WTC11 (cell line): ENCODE data around the gene CNOT1. TPM values are rescaled to one million over a fixed set of nuclear protein-coding genes. Genes with fewer than 3 reads are reported as not detected.

ENCODE experiments used
- ATAC-seq: fragments of 200-7000 bp; cut with Tn5 transposase; 2 replicates; pipeline ENCODE4 v1.10.0; 2021; ENCODE audit warnings: mild to moderate bottlenecking, moderate library complexity
- CTCF ChIA-PET: fragments of 300-600 bp; sonication (Branson Sonifier 250); formaldehyde crosslinking; loops from one replicate; lab custom pipeline; 2021; ENCODE audit warnings: antibody characterized with exemption; lab: Charles Lee
- POLR2A ChIA-PET: fragments of 350-600 bp; sonication (Branson Sonifier 250); formaldehyde crosslinking; loops from one replicate; lab custom pipeline; 2021; ENCODE audit warnings: antibody characterized with exemption; lab: Charles Lee
- DNase-seq: peaks from one replicate; pipeline ENCODE4 v3.0.0; 2021; ENCODE audit warnings: low spot score
- H3K27ac Mint-ChIP-seq: 2 replicates; pipeline ENCODE4 v1.8.0; 2021; ENCODE audit warnings: mixed read lengths
- H3K27me3 Mint-ChIP-seq: 2 replicates; pipeline ENCODE4 v1.8.0; 2021; ENCODE audit warnings: low read depth, mild to moderate bottlenecking, moderate library complexity, mixed read lengths
- H3K36me3 Mint-ChIP-seq: 2 replicates; pipeline ENCODE4 v1.8.0; 2021; ENCODE audit warnings: mixed read lengths
- H3K4me1 Mint-ChIP-seq: 2 replicates; pipeline ENCODE4 v1.8.0; 2022; ENCODE audit warnings: mixed read lengths
- H3K4me3 Mint-ChIP-seq: 2 replicates; pipeline ENCODE4 v1.8.0; 2021; ENCODE audit warnings: mild to moderate bottlenecking, moderate library complexity, mixed read lengths
- H3K9me3 Mint-ChIP-seq: 2 replicates; pipeline ENCODE4 v1.8.0; 2021; ENCODE audit warnings: mixed read lengths
- CBFB ChIP-seq: sonication (generic); formaldehyde crosslinking; IDR thresholded peaks from 2 replicates; pipeline ENCODE4 v1.8.1; 2022; ENCODE audit warnings: mild to moderate bottlenecking, low read depth, missing genetic modification reagents
- CREM ChIP-seq: sonication (generic); formaldehyde crosslinking; IDR thresholded peaks from 2 replicates; pipeline ENCODE4 v1.8.1; 2022; ENCODE audit warnings: mild to moderate bottlenecking, missing genetic modification reagents, moderate library complexity
- ELF4 ChIP-seq: sonication (generic); formaldehyde crosslinking; IDR thresholded peaks from 2 replicates; pipeline ENCODE4 v1.8.1; 2022; ENCODE audit warnings: low read depth, mild to moderate bottlenecking, moderate library complexity, missing genetic modification reagents
- IRF2 ChIP-seq: sonication (generic); formaldehyde crosslinking; IDR thresholded peaks from 2 replicates; pipeline ENCODE4 v1.8.0; 2022; ENCODE audit warnings: low read depth, missing genetic modification reagents, borderline replicate concordance
- RORB ChIP-seq: fragments of 250-450 bp; sonication (Bioruptor Pico); IDR thresholded peaks from 2 replicates; pipeline ENCODE4 v1.9.0; 2021; ENCODE audit warnings: mild to moderate bottlenecking
- SMAD3 ChIP-seq: sonication (generic); formaldehyde crosslinking; IDR thresholded peaks from 2 replicates; pipeline ENCODE4 v1.8.0; 2022; ENCODE audit warnings: missing genetic modification reagents, mild to moderate bottlenecking, borderline replicate concordance
- SMAD4 ChIP-seq: sonication (generic); formaldehyde crosslinking; IDR thresholded peaks from 2 replicates; pipeline ENCODE4 v1.8.0; 2022; ENCODE audit warnings: mild to moderate bottlenecking, missing genetic modification reagents
- SOX15 ChIP-seq: fragments of 250-450 bp; sonication (Bioruptor Pico); IDR thresholded peaks from 2 replicates; pipeline ENCODE4 v1.9.0; 2021; ENCODE audit warnings: mild to moderate bottlenecking
- TEAD1 ChIP-seq: sonication (generic); formaldehyde crosslinking; IDR thresholded peaks from 2 replicates; pipeline ENCODE4 v1.8.0; 2022; ENCODE audit warnings: mild to moderate bottlenecking, missing genetic modification reagents
- TEAD4 ChIP-seq: sonication (generic); formaldehyde crosslinking; IDR thresholded peaks from 2 replicates; pipeline ENCODE4 v1.8.0; 2022; ENCODE audit warnings: mild to moderate bottlenecking, missing genetic modification reagents
- ZNF121 ChIP-seq: sonication (generic); formaldehyde crosslinking; IDR thresholded peaks from 2 replicates; pipeline ENCODE4 v1.8.0; 2023; ENCODE audit warnings: missing genetic modification reagents
- total RNA-seq: library from RNA; stranded (reverse); gene quantifications from 3 replicates; pipeline ENCODE4 v1.2.3, GENCODE V29; 2021
- TF ChIP-seq, protein P1 (sequence below): fragments of 250-450 bp; sonication (Bioruptor Pico); IDR thresholded peaks from 2 replicates; pipeline ENCODE4 v1.9.0; 2021; ENCODE audit warnings: mild to moderate bottlenecking
- TF ChIP-seq, protein P2 (sequence below): fragments of 250-450 bp; sonication (Bioruptor Pico); IDR thresholded peaks from 2 replicates; pipeline ENCODE4 v1.9.0; 2021; ENCODE audit warnings: mild to moderate bottlenecking, borderline replicate concordance
- TF ChIP-seq, protein P3 (sequence below): sonication (generic); formaldehyde crosslinking; IDR thresholded peaks from 2 replicates; pipeline ENCODE4 v1.8.0; 2022; ENCODE audit warnings: mild to moderate bottlenecking, missing genetic modification reagents
- TF ChIP-seq, protein P4 (sequence below): fragments of 250-450 bp; sonication (Bioruptor Pico); IDR thresholded peaks from 2 replicates; pipeline ENCODE4 v2.1.2; 2022; ENCODE audit warnings: mild to moderate bottlenecking, moderate library complexity
- TF ChIP-seq, protein P5 (sequence below): fragments of 250-450 bp; sonication (Bioruptor Pico); IDR thresholded peaks from 2 replicates; pipeline ENCODE4 v1.8.0; 2021; ENCODE audit warnings: mild to moderate bottlenecking
- TF ChIP-seq, protein P6 (sequence below): sonication (generic); formaldehyde crosslinking; IDR thresholded peaks from 2 replicates; pipeline ENCODE4 v1.8.1; 2022; ENCODE audit warnings: low read depth, missing genetic modification reagents, borderline replicate concordance
- TF ChIP-seq, protein P7 (sequence below): sonication (generic); formaldehyde crosslinking; IDR thresholded peaks from 2 replicates; pipeline ENCODE4 v1.8.1; 2022; ENCODE audit warnings: mild to moderate bottlenecking, moderate library complexity, missing genetic modification reagents

The CNOT1 gene
- total RNA-seq, 1 experiment from 2014 or later: 314 TPM

DNA sequence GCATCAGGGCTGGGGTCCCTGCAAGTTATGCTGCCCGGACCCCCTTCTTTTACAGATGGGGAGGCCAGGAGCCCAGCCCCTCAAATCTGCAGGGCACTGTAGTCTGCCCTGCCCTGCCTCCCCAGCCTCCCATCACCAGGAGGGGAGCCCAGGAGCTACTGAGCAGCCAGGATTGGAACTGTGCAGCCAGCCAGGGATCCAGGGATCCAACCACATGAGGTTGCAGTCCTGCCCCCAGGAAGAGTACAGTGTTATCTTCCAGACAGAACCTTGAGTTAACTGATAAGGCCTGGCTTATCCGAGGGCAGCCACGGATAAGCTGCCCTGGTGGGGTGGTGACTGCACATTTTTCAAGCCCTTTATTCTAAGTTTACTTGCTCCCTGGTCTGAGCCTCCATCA, 141.1 kb downstream of the CNOT1 start:
- H3K27ac Mint-ChIP-seq: no peak overlapping the region
- ATAC-seq (no peak), DNase-seq (no peak)
- peaks cover 7% of the 10 kb centered on the region for H3K4me1 Mint-ChIP-seq
- H3K9me3 Mint-ChIP-seq: no peaks in the 10 kb centered on the region
- TF ChIP-seq TEAD1 (CRISPR knock-in tag) (no peak), SMAD3 (no peak), ELF4 (CRISPR knock-in tag) (no peak), CREM (CRISPR knock-in tag) (no peak), RORB (CRISPR knock-in tag) (no peak), SMAD4 (CRISPR knock-in tag) (no peak), SOX15 (CRISPR knock-in tag) (no peak)
- TF ChIP-seq, protein P1, sequence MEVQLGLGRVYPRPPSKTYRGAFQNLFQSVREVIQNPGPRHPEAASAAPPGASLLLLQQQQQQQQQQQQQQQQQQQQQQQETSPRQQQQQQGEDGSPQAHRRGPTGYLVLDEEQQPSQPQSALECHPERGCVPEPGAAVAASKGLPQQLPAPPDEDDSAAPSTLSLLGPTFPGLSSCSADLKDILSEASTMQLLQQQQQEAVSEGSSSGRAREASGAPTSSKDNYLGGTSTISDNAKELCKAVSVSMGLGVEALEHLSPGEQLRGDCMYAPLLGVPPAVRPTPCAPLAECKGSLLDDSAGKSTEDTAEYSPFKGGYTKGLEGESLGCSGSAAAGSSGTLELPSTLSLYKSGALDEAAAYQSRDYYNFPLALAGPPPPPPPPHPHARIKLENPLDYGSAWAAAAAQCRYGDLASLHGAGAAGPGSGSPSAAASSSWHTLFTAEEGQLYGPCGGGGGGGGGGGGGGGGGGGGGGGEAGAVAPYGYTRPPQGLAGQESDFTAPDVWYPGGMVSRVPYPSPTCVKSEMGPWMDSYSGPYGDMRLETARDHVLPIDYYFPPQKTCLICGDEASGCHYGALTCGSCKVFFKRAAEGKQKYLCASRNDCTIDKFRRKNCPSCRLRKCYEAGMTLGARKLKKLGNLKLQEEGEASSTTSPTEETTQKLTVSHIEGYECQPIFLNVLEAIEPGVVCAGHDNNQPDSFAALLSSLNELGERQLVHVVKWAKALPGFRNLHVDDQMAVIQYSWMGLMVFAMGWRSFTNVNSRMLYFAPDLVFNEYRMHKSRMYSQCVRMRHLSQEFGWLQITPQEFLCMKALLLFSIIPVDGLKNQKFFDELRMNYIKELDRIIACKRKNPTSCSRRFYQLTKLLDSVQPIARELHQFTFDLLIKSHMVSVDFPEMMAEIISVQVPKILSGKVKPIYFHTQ (CRISPR knock-in tag): no peak
- TF ChIP-seq, protein P2, sequence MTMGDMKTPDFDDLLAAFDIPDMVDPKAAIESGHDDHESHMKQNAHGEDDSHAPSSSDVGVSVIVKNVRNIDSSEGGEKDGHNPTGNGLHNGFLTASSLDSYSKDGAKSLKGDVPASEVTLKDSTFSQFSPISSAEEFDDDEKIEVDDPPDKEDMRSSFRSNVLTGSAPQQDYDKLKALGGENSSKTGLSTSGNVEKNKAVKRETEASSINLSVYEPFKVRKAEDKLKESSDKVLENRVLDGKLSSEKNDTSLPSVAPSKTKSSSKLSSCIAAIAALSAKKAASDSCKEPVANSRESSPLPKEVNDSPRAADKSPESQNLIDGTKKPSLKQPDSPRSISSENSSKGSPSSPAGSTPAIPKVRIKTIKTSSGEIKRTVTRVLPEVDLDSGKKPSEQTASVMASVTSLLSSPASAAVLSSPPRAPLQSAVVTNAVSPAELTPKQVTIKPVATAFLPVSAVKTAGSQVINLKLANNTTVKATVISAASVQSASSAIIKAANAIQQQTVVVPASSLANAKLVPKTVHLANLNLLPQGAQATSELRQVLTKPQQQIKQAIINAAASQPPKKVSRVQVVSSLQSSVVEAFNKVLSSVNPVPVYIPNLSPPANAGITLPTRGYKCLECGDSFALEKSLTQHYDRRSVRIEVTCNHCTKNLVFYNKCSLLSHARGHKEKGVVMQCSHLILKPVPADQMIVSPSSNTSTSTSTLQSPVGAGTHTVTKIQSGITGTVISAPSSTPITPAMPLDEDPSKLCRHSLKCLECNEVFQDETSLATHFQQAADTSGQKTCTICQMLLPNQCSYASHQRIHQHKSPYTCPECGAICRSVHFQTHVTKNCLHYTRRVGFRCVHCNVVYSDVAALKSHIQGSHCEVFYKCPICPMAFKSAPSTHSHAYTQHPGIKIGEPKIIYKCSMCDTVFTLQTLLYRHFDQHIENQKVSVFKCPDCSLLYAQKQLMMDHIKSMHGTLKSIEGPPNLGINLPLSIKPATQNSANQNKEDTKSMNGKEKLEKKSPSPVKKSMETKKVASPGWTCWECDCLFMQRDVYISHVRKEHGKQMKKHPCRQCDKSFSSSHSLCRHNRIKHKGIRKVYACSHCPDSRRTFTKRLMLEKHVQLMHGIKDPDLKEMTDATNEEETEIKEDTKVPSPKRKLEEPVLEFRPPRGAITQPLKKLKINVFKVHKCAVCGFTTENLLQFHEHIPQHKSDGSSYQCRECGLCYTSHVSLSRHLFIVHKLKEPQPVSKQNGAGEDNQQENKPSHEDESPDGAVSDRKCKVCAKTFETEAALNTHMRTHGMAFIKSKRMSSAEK: no peak
- TF ChIP-seq, protein P3, sequence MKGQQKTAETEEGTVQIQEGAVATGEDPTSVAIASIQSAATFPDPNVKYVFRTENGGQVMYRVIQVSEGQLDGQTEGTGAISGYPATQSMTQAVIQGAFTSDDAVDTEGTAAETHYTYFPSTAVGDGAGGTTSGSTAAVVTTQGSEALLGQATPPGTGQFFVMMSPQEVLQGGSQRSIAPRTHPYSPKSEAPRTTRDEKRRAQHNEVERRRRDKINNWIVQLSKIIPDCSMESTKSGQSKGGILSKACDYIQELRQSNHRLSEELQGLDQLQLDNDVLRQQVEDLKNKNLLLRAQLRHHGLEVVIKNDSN (CRISPR knock-in tag): no peak
- TF ChIP-seq, protein P4, sequence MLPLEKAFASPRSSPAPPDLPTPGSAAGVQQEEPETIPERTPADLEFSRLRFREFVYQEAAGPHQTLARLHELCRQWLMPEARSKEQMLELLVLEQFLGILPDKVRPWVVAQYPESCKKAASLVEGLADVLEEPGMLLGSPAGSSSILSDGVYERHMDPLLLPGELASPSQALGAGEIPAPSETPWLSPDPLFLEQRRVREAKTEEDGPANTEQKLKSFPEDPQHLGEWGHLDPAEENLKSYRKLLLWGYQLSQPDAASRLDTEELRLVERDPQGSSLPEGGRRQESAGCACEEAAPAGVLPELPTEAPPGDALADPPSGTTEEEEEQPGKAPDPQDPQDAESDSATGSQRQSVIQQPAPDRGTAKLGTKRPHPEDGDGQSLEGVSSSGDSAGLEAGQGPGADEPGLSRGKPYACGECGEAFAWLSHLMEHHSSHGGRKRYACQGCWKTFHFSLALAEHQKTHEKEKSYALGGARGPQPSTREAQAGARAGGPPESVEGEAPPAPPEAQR (CRISPR knock-in tag): no peak
- TF ChIP-seq, protein P5, sequence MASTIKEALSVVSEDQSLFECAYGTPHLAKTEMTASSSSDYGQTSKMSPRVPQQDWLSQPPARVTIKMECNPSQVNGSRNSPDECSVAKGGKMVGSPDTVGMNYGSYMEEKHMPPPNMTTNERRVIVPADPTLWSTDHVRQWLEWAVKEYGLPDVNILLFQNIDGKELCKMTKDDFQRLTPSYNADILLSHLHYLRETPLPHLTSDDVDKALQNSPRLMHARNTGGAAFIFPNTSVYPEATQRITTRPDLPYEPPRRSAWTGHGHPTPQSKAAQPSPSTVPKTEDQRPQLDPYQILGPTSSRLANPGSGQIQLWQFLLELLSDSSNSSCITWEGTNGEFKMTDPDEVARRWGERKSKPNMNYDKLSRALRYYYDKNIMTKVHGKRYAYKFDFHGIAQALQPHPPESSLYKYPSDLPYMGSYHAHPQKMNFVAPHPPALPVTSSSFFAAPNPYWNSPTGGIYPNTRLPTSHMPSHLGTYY (CRISPR knock-in tag): no peak
- POLR2A ChIA-PET: interaction anchor here (1.4 to 1.6 kb wide), 2 partner anchors 12 to 149 kb away, joined by 3 to 4 read pairs; partner anchors contain the start of gene NDRG4
- peaks cover 7% of the 10 kb centered on the region for H3K27me3 Mint-ChIP-seq
- H3K36me3 Mint-ChIP-seq: no peaks in the 10 kb centered on the region
- H3K4me3 Mint-ChIP-seq: no peak overlapping the region
- CTCF ChIA-PET: interaction anchor here (1.3 to 5.1 kb wide), 17 partner anchors 12 to 464 kb away, joined by 3 to 122 read pairs (median 8); partner anchors contain the start of gene NDRG4

DNA sequence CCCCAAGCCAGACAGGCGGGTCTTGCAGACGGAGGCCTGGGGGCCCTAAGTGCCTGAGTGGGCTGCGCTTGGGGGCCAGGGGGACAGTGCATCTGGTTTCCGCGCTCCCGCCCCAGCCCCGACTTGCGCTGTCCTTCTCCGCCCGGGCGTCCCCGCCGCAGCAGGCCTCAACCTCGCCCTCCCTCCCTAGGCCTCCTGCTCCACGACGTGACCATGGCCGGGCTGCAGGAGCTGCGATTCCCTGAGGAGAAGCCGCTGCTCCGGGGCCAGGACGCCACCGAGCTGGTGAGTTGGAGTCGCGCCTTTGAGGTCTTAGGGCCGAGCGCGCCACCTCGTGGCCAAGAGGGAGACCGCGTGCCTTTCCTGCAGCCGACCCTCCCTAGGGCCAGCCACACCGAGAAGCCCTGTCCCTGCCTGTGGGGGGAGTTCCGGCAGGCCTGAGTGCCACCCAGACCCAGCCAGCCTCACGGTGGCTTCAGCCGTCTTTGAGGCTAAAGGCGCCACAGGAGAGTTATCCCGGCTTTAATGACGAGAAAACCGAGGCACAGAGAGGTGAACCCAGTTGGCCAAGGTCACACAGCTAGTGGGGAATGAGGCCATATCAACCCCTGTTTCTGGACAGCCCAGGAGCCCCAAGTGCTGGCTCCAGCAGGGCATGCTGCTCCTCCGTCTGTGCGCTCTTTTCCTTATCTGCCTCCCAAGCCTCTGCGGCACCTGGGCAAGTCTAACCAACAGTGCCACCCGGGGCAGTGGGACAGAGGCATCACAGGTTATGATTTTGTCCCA, 141.9 kb downstream of the CNOT1 start:
- no peak overlapping the region for H3K4me3 Mint-ChIP-seq
- 0 out of 2 replicates have a peak, but pooled peaks have one; percentile 16 for TF ChIP-seq ZNF121 (CRISPR knock-in tag)
- TF ChIP-seq CBFB (CRISPR knock-in tag): no peak
- TF ChIP-seq IRF2: no peak
- TF ChIP-seq TEAD4 (CRISPR knock-in tag): no peak
- TF ChIP-seq SMAD3: no peak
- TF ChIP-seq, protein P6, sequence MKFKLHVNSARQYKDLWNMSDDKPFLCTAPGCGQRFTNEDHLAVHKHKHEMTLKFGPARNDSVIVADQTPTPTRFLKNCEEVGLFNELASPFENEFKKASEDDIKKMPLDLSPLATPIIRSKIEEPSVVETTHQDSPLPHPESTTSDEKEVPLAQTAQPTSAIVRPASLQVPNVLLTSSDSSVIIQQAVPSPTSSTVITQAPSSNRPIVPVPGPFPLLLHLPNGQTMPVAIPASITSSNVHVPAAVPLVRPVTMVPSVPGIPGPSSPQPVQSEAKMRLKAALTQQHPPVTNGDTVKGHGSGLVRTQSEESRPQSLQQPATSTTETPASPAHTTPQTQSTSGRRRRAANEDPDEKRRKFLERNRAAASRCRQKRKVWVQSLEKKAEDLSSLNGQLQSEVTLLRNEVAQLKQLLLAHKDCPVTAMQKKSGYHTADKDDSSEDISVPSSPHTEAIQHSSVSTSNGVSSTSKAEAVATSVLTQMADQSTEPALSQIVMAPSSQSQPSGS (CRISPR knock-in tag): no peak
- TF ChIP-seq, protein P5 (CRISPR knock-in tag): no peak
- TF ChIP-seq, protein P7, sequence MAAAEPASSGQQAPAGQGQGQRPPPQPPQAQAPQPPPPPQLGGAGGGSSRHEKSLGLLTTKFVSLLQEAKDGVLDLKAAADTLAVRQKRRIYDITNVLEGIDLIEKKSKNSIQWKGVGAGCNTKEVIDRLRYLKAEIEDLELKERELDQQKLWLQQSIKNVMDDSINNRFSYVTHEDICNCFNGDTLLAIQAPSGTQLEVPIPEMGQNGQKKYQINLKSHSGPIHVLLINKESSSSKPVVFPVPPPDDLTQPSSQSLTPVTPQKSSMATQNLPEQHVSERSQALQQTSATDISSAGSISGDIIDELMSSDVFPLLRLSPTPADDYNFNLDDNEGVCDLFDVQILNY (CRISPR knock-in tag): no peak

More for the DNA sequence above, 141.9 kb downstream of the CNOT1 start:
- Mint-ChIP-seq H3K36me3 (no peaks in the 10 kb centered on the region), H3K27me3 (peaks cover 7% of the 10 kb centered on the region), H3K9me3 (no peaks in the 10 kb centered on the region), H3K4me1 (peaks cover 5% of the 10 kb centered on the region), H3K27ac (no peak overlapping the region)
- ChIA-PET POLR2A (interaction anchor here (1.0 to 1.6 kb wide), 4 partner anchors 12 to 188 kb away, joined by 3 to 6 read pairs (median 4); partner anchors contain the start of gene NDRG4), CTCF (interaction anchor here (0.6 to 5.1 kb wide), 37 partner anchors 12 to 463 kb away, joined by 3 to 122 read pairs (median 4); partner anchors contain the start of genes CFAP20, GINS3, NDRG4 and SLC38A7)
- ATAC-seq: peak; percentile 94
- peak; percentile 94 for DNase-seq
